Posterior cingulate gyrus (tissue), 11 donors: ENCODE measurements around the gene FAM53B.

ENCODE experiments used
- DNase-seq, 10 donors: peaks; one replicate each; pipeline versions ENCODE4 v3.0.0 to v3.0.0-alpha.2; 2020 to 2021; ENCODE audit warnings: mixed read lengths in 3 of 10
- intact Hi-C: fragments of 100-400 bp; cut with DNase I; formaldehyde crosslinking; loops from one replicate; pipeline ENCODE4 v1.15.1; 2023

Gene FAM53B

GRCh38 chr10:124669824-124670654 is 74.1 kb downstream of the FAM53B start:
- intact Hi-C loops, result no loop called here
- peak in 3 of 10 donors; percentile 52 to 72 (median 69) for DNase-seq

GRCh38 chr10:124669141-124669823 is 74.9 kb downstream of the FAM53B start:
- DNase-seq, result peak in 2 of 10 donors; percentile 69 to 72
- intact Hi-C loops, result no loop called here

GRCh38 chr10:124668517-124669051 is 75.6 kb downstream of the FAM53B start:
- intact Hi-C loops, result no loop called here
- DNase-seq, result peak in 2 of 10 donors; percentile 74 to 78

GRCh38 chr10:124667425-124668345 is 76.5 kb downstream of the FAM53B start:
- intact Hi-C loops, result no loop called here
- peak in 3 of 10 donors; percentile 64 to 90 (median 84) for DNase-seq

GRCh38 chr10:124666494-124666893 is 77.7 kb downstream of the FAM53B start:
- intact Hi-C loops, result no loop called here
- DNase-seq, result peak in 2 of 10 donors; percentile 53 to 71

GRCh38 chr10:124665980-124666379 is 78.2 kb downstream of the FAM53B start:
- intact Hi-C loops, result no loop called here
- peak in 2 of 10 donors; percentile 47 to 48 for DNase-seq

- DNase-seq, result peak in 2 of 10 donors; percentile 17 to 20
- intact Hi-C loops, result no loop called here
Measured at GRCh38 chr10:124665558-124665957, 78.6 kb downstream of the FAM53B start.

GRCh38 chr10:124665091-124665490 is 79.1 kb downstream of the FAM53B start:
- DNase-seq, result peak in 3 of 10 donors; percentile 24 to 62 (median 27)
- intact Hi-C loops, result no loop called here

GRCh38 chr10:124663766-124664360 is 80.3 kb downstream of the FAM53B start:
- intact Hi-C loops, result no loop called here
- peak in 3 of 10 donors; percentile 44 to 81 (median 72) for DNase-seq

- intact Hi-C loops, result no loop called here
Measured at GRCh38 chr10:124663228-124663627, 81.0 kb downstream of the FAM53B start.

GRCh38 chr10:124661660-124662180 is 82.5 kb downstream of the FAM53B start:
- intact Hi-C loops, result no loop called here
- DNase-seq, result peak in 1 of 10 donors; percentile 70

More at GRCh38 chr10:124663228-124663627, 81.0 kb downstream of the FAM53B start:
- DNase-seq, result peak in 1 of 10 donors; percentile 60

- DNase-seq, result peak in 3 of 10 donors; percentile 35 to 66 (median 45)
- intact Hi-C loops, result no loop called here
Measured at GRCh38 chr10:124660404-124661125, 83.6 kb downstream of the FAM53B start.

GRCh38 chr10:124659380-124659779 is 84.8 kb downstream of the FAM53B start:
- no peak for DNase-seq

GRCh38 chr10:124658591-124659242 is 85.5 kb downstream of the FAM53B start:
- intact Hi-C loops, result no loop called here
- peak in 3 of 10 donors; percentile 49 to 73 (median 55) for DNase-seq

More at GRCh38 chr10:124659380-124659779, 84.8 kb downstream of the FAM53B start:
- intact Hi-C loops, result no loop called here

GRCh38 chr10:124657806-124658205 is 86.4 kb downstream of the FAM53B start:
- DNase-seq, result peak in 4 of 10 donors; percentile 51 to 92 (median 84)

GRCh38 chr10:124656541-124656940 is 87.6 kb downstream of the FAM53B start:
- intact Hi-C loops, result no loop called here
- DNase-seq, result peak in 1 of 10 donors; percentile 8

More at GRCh38 chr10:124657806-124658205, 86.4 kb downstream of the FAM53B start:
- intact Hi-C loops, result no loop called here

- peak in 3 of 10 donors; percentile 41 to 61 (median 47) for DNase-seq
- intact Hi-C loops, result no loop called here
Measured at GRCh38 chr10:124656113-124656490, 88.1 kb downstream of the FAM53B start.
